Activated CD4-positive, alpha-beta T cell treated with anti-CD3 and anti-CD28 coated beads for 1 hour (primary cell): ENCODE measurements around the gene LCORL.
"Not testable (repeated sequence)": the region's sequence is repeated elsewhere in the genome, so short reads cannot be mapped to it uniquely, and the experiment has no call there.

Experiments
- DNase-seq: peaks from one replicate; pipeline ENCODE4 v3.0.0-alpha.2; 2020

The LCORL gene

DNA sequence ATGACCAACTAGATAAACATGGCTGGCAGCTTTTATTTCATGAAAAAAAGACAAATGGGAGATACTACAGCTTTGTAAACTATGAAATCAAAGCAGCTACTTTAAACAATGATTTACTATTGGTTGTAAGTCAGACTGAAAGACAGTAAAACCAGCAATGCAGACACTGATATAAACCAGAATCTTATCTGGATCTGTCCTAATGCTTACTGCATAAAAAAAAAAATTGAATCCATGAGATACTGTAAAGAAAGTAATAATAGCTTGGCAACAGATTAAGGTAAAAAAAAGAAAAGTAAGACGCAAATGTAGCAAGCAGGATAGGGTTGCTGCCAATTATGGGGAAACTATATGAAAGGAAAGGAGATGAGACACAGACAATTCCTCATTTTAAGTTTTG lies 7.3 kb downstream of the LCORL start:
- no peak for DNase-seq

DNA sequence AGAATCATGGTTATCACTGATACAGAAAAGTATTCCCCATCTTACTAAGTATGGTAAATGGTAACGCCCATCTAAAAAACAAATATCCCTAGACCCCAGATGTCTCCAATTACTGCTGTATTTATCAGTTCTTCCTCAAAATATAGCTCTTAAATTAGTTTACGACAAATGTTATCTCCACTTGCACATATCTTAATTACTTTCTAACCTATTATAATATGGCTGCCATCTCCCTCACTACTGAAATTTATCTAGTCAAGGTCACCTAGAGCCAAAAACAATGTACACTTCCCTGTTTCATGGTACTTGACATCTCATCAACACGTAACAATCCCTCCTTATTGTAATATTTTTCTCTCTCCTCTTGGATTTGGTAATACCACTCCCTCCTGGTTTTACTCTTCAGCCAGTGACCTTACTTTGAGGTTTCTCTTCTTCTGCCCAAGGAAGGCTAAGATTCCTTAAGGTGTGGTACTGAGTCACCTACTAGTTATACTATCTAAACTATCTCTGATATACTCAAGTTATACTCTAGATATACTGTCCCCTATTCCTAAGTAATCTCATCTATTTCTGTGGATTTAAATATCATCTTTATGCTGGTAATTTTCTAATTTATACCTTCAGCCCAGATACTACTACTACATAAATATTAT lies 8.6 kb downstream of the LCORL start:
- DNase-seq: no peak

DNA sequence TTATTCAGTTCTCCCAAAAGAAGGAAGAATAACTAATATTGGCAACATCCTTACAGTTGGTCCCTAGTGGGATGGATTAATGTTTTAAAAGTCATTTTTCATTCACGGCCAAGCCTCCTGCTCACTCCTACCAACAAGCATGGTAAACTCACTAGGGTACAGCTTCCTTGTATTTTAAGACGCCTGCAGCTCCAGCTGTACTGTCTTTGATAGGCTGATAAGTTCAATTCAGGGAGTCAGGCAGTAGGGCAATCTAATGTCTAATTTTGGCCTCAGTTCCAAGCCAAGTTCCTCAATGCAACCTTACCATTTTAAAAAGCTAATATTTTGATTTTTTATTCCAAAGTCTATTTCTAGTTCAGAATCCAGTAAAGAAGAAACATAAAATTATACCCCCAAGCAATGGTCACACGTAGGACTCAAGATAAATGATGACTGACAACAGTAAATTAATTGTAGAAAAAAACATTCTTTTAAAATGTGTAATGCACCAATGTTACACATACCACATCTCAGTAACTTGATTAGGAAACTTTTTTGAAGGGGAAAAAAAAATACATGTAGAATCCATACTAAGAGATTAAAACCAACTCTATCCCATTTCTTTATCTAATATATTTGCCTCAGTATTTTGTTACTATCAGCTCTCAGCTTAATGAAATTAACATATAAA lies 9.3 kb downstream of the LCORL start:
- DNase-seq: no peak

- no peak for DNase-seq
Measured at GRCh38 chr4:18007625-18008024, 13.9 kb downstream of the LCORL start.

GRCh38 chr4:18006432-18006831 lies 15.1 kb downstream of the LCORL start:
- not testable (repeated sequence) for DNase-seq

DNA sequence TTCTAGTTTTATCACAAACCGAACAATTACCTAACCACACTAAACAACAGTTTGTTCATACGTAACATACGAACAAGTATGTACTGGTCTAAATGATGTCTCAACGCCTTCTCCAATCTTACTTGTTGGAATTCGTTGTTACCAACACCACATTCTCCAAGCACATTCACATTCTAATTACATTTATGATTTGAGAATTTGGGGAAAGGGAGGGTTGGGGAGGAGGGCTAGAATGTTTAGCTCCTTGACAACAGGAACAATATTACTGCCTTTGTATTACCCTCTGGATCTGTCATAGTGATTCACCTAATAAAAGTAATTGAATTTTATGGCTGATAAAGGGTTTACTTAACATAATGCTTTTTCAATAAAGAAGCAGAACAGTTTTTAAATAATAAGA lies 24.4 kb downstream of the LCORL start:
- DNase-seq: no peak

- DNase-seq: no peak
Measured at GRCh38 chr4:17995165-17995564, 26.4 kb downstream of the LCORL start.

GRCh38 chr4:17985832-17986231 lies 35.7 kb downstream of the LCORL start:
- no peak for DNase-seq

DNA sequence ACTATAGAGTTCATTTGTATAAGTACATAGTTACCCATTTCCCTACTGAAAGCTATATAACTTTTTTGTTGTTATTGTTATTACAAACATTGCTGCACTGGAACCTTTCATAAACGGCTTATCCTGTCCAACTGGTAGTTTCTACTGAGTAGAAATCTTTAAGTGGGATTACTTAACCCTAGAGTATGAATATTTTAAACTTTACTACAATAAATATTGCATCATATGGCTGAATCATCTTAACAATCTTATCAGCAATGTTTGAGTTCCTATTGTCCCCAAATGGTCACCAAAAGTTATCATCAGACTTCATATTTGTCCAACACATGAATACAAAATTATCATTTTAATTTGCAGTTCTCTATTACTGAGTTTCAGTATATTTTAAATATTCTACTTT lies 40.5 kb downstream of the LCORL start:
- DNase-seq: no peak

DNA sequence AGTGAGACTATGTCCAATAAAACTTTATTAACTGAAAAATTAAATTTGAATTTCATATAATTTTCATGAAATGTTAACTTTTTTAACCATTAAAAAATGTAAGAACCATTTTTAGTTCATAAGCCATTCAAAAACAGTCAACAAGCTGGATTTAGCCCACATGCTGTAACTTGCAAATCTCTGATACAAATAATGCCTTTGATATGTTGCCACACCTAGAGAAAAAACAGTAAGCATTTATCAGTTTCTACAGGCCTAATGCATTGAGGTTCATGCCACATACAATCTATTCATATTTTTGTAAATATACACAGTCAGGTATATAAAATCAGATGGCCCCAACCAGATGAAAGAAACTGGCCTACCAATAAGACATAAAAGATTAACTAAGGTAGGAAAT lies 52.8 kb downstream of the LCORL start:
- DNase-seq: no peak

DNA sequence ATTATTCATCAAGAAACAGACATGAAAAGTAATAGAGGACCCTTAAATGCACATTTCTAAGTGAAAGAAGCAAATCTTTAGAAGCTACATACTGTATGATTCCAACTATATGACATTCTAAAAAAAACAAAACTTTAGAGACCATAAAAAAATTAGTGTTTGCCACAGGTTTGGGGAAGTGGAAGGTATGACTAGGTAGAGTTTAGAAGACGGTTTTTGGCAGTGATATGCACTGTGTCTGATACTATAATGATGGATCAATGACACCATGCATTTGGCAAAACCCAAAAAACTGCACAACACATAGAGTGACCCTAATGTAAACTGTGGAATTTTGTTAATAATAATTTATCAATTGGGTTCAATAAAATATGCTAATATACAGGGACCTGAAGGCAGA lies 54.5 kb downstream of the LCORL start:
- DNase-seq: no peak

GRCh38 chr4:17966312-17966711 lies 55.2 kb downstream of the LCORL start:
- no peak for DNase-seq

DNA sequence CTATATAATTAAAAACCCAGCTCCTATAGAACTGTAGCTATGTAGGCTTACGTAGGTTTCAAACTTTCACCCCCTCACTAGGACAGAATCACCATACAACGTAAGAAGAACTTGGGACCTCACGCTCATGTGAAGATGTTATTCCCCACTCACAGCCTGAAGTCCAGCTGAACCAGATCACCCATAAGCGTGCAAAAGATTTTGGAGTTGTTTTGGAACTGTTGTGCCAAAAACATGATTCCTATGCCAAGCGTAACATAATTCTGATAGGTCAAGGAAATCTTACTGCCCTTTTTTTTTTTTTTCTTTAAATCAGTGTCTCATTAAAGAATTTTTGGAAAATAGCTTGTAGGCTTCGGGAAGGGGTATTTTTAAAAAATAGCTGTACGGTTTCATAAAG lies 57.0 kb downstream of the LCORL start:
- DNase-seq: no peak

DNA sequence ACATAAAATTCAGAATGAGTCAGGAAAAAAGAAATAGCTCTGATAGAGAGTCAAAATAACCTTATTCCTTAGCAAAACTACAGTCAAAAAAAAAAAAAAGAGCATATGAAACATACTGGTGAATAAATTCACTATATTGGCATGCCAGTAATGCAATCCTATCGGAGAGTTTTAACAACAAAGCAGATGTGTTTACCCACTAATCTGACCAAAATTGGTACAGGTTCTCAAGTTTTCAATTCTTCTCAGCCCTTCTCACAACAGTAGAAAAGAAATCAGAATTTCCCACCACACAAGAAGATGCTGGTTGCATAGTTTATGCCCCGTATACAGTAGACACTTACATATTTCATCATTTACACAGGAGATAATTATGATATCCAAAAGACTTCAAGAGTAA lies 59.4 kb downstream of the LCORL start:
- no peak for DNase-seq

DNA sequence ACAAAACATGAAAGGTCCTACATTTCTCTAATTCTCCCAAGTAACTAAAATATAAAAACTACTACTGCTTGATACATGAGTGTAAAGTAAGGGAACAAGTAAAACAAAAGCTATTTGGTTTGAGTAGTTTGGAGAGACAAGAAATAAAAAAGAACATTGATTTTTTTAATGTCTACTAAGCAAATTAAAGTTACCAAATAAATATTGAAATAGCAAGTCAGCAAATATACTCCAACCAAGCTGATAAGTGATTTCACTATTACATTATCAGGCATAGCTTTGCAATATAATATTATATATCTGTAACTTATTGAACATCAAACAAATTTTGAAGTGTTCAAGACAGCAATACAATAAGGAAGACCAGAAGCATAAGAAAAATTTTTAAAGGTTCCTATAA lies 60.3 kb downstream of the LCORL start:
- DNase-seq: no peak

GRCh38 chr4:17958181-17958580 lies 63.4 kb downstream of the LCORL start:
- no peak for DNase-seq

DNA sequence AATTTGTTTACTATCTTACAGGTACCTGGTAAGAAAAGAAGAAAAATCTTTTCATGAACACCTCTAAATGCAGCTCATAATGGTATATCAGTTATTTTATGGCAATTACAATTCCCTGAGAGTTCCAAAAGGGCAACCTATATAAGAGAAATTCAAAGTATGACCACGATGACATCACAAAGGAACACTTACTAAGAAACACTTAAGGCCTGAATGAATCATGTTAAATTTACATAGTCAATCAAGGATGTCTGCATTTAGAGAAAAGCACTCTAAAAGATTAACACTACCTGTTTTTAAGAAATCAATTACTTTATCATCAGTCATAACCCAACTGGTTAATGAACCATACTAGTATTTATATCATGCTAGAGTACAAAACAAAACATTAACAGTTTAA lies 63.9 kb downstream of the LCORL start:
- DNase-seq: no peak

DNA sequence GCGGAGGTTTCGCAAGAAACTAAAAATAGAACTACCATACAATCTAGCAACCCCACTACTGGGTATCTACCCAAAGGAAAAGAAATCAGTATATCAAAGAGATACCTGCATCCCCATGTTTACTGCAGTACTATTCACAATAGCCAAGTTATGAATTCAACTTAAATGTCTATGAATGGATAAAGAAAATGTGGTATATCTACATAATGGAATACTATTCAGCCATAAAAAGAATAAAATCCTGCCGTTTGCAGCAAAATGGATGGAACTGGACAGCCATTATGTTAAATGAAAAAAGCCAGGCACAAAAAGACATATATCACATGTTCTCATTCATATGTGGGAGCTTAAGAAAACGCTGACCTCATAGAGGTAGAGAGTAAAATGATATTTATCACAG lies 65.3 kb downstream of the LCORL start:
- no peak for DNase-seq

- DNase-seq: no peak
Measured at GRCh38 chr4:17945303-17945702, 76.3 kb downstream of the LCORL start.

DNA sequence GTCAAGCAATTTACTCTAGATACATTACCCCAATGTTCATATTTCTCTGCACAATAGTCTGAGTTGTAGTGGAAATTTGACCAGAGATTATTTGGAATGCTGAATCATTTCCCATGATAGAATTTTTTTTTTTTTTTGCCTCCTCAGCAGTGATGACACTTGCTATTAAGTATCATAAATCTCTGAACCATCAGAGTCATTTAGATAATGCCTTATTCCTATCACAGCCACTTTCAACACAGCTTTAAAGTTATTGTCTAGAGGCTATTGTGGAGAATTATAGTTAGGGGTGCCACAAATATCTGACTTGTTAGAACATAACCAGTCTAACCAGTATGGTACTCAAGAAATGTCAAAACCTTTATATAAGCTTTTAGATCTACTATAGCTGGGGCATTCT lies 79.8 kb downstream of the LCORL start:
- DNase-seq: no peak

- no peak for DNase-seq
Measured at GRCh38 chr4:17939054-17939453, 82.5 kb downstream of the LCORL start.

- DNase-seq: no peak
Measured at GRCh38 chr4:17934286-17934685, 87.3 kb downstream of the LCORL start.

DNA sequence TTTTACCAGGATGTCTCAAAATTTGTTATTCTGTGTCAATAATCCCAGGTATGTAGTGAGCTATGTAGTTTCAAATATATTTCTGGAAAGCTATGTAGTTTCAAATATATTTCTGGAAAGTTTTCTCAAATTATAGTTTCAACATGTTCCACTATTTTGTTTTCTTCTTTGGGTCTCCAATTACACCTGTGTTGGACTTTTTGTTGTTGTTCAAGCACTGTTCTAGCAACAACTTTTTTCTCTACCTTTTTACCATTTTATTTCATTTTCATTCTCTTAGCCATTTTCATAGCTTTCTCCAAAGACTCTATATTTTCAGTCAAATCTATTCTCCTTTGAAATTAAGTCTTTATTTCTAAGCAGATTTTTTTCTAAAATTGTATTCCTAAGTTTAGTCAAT lies 88.4 kb downstream of the LCORL start:
- DNase-seq: no peak

DNA sequence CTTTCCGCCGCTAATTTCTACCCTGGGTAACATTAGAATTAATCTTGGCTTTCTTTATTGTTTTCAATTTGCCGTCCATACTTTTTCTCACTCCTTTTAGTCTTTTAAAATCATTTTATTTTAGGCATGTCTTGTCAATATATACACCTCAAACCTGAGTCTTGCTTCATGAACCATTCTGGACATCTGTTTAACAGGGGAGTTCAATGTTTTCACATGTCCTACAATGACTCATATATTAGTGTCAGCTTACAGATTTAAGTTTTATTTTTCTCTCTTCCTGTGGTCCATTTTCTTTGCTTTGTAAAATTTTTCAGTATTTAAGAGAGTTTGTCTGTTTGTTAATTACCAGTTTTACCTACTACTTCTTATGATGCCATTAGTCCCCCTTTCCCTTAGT lies 89.5 kb downstream of the LCORL start:
- no peak for DNase-seq

DNA sequence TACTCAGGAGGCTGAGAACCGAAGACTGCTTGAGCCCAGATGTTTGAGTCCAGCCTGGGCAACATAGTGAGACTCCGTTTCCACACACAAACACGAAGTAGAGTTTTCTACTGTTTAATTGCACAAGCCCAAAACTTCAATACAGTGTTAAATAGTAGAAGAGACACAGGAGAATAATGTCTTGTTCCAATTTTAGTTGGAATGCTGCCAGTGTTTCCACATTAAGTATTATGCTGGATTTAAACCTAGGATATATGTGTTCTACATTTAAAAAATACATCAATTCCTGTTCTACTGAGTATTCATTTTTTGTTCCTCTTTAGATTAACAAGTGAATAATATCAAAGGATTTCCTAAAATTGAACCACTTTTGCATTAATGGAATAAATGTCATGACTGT lies 91.3 kb downstream of the LCORL start:
- no peak for DNase-seq
